HG03066 (cell line): Measurements from ENCODE around the gene TENM3.

Experiments
- ATAC-seq: cut with Tn5 transposase; IDR thresholded peaks from one replicate; pipeline ENCODE4 v1.9.1; 2021; ENCODE audit warnings: low read depth; ENCODE audit not compliant: unreplicated experiment

TENM3 gene

DNA sequence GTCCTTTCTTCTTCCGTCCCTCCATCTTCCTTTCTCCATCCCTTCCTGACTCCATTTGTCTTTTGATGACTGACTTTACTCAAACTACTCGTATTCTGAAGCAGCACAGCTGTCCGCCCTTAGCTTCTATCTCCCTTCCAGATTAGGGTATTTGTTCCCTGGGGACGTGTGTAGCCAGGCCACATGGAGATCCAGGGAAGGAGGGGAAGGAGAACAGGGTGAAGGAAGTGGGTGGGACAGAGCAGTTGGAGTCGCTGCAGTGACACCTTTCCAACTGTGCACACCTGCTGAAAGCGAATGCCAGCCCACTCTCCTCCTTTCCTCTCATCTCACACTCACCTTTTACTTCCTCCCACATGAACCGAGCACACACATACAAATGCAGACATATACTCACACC is 350.2 kb downstream of the TENM3 start:
- no peak for ATAC-seq

DNA sequence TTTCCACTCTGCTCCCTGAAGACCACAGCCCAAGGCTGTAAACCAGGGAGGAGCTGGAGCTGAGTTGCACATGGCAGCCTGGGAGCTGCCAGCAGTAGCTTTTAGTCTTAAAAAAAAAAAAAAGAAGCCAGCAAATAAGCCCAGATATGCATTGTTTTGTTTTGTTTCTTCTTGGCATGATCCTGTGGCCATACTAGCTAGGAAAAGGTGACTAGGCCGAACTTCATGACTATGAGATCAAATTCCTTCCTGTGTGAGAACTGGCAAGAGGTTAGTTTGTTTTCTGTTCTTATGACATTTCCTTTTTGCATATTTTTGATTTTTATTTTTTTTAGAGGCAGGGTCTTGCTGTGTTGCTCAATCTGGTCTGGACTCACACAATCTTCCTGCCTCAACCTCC is 350.7 kb downstream of the TENM3 start:
- ATAC-seq = no peak

DNA sequence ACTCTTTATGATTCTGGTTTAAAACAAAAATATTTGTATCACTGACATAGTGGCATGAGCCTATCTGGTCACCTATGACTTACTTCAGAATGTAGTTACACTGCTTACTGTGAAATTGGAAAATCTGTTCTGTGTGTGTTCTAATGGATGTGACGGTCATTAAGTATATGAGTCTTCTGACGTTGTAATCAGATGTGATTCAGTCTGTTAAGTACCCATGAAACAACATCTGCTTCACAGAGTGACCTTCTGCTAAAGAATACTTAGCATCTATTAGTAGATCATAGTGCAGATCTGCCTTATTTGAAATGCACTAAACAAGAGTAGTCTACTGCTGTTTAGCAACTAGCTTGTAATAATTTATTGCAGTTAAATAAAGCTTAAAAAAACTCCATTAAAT is 356.9 kb downstream of the TENM3 start:
- ATAC-seq = no peak

DNA sequence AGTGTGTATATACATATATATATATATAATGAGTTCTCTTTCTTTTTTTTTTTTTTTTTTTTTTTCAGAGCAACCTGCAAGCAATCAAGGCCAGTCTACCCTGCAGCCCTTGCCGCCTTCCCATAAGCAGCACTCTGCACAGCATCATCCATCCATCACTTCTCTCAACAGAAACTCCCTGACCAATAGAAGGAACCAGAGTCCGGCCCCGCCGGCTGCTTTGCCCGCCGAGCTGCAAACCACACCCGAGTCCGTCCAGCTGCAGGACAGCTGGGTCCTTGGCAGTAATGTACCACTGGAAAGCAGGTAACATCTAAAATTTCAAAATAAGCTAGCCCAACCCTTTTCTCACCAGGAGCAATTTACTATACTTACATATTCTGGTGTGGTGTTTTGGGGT is 357.7 kb downstream of the TENM3 start:
- ATAC-seq = no peak

DNA sequence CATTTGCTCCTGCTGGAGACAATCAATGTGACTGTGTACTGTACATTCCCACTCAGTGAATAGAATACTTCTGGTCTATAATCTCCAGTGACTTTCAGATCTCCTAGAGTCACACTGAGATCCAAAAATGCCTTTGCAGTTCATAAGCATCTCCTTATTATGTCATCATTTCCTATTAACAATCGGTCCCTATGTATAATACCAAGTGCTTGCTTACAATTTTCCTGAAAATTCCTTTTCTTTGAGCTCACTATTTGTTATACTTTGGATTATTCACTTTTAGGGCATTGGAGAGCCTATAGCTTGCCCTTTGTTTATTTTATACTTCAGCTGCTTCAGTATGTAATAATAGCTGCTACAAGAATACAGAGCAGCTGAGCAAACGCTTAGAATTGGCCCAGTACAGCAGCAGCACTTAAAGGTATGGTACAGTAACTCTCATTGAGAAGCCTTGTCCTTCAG is 361.0 kb downstream of the TENM3 start:
- ATAC-seq = no peak

DNA sequence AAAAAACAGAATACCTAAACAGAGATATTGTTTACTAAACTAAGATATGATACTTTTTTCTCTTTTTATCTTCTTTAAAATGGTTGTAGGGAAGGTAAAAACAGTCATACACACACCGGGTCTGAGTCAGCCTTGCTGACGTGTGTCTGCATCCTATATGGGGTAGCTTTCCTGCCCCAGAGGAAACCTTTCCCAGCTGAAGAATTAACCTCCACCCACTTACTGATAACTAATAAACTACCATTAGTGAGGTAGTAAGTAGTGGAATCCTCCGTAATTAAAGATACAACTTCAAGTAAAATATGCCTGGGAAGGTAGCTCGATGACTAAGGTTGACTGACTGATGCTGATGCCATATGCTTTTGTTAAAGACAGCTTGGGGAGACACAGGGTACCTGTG is 361.8 kb downstream of the TENM3 start:
- no peak for ATAC-seq

DNA sequence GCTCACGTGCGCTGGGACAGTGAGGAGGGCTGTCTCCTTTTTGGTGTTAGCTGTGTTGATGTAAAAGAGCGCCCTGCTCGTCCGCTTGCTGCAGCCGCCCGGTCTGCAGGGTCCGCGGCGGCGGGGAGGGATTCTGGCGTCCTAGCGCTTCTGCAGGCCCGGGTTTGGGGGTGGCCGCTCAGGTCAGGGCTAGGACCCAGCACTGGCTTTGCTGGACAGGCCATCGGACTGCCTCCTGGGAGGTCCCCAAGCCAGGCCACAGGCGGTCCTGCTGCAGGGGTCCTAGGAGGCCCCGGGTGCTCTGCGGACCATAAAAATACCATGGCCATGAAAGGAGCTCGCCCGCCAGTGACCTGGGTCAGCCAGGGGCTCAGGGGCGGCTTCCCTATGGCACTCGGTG is 365.3 kb downstream of the TENM3 start:
- no peak for ATAC-seq

DNA sequence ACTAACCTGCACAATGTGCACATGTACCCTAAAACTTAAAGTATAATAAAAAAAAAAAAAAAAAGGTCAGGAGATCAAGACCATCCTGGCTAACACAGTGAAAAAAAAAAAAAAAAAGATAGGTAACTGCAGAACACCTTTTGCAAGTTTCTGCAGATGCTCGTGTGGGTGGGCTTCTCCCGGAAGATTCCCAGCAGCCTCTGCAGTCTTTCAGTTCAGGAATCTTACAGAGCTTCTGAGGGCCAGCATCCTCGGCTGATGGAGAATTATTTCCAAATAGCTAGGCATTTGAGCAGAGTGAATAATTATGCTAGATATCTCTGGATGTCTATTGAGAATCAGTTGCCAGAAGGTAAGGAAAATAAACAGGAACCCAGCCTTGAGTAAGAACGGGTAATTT is 373.3 kb downstream of the TENM3 start:
- no peak for ATAC-seq

DNA sequence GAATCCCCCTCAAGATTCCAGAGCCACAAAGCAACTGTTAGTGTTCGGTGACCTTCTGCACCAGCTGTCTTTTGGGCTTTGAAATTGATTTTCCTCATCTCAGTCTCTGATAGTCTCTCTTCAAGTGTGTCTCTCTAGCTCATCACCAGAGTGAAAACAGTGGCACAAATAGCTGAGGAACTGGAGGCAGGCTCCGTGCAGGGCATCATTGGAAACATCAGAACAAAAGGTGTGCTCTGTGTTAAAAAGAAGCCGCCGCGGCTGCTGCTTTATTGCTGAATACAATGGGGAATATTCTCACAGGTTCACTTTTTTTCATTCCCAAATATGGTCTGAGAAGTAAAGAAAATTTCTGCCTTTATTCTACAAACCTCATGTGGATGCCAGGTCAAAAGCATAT is 376.5 kb downstream of the TENM3 start:
- no peak for ATAC-seq

DNA sequence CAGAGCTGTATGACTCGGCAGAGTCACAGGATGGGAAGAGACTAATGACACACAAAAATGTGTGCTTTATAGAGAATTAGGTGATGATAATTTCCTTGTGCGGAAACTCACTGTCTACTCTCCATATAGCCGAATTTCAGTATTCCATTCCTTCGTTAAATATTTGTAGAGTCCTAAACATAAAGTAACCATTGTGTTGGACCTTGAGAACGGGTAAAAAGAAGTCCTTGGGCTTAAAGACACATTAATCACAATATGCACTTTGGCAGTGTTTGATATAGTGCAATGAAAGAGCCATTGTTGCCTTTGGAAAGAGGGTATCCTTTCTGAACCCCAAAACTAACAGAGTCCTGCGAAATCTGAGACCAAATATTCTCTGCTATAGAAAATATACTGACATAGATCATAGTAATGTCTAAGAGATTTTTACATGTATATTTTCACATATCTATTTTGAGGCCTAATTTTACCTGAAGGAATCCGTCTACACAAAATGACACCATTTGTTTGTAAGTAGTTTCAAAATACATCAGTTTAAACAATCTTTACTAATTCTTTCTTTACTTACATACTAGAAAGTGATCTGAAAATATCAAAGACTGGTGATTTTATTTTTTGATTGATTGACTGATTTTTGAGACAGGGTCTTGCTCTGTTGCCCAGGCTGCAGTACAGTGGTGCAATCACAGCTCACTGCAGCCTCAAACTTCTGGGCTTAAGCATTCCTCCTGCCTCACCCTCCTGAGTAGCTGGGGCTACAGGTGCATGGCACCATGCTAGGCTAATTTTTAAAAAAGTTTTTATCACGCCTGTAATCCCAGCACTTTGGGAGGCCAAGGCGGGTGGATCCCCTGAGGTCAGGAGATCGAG is 377.1 kb downstream of the TENM3 start:
- ATAC-seq = no peak

DNA sequence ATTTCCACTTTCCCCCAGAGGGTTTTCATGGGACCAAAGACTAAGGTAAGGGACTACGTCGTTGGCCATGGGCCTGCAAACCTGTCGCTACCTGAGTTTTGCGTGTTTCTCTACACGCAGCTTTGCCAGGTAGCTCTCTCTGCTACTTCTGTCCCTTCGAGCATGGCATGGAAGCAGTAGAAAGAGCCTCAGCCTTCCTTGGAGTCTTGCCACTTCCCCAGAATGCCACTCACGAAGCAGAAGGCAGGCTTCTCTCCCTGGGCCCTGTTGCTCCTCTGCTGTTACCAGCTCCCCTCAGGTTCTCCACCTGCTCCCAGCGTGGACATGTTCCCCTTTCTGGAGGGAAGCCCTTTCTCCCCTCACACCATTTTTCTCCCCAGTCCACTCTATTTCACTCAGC is 381.1 kb downstream of the TENM3 start:
- ATAC-seq = no peak

DNA sequence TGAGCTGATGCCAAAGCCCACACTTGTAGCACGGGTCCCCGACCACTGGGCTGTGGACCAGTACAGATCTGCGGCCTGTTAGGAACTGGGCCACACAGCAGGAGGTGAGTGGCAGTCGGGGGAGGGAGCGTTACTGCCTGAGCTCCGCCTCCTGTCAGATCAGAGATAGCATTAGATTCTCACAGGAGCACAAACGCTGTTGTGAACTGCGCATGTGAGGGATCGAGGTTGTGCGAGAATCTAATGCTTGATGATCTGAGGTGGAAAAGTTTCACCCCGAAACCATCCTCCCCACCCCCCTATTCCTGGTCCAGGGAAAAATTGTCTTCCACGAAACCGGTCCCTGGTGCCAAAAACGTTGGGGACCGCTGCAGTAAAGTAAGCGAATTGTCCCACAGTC is 382.0 kb downstream of the TENM3 start:
- no peak for ATAC-seq

DNA sequence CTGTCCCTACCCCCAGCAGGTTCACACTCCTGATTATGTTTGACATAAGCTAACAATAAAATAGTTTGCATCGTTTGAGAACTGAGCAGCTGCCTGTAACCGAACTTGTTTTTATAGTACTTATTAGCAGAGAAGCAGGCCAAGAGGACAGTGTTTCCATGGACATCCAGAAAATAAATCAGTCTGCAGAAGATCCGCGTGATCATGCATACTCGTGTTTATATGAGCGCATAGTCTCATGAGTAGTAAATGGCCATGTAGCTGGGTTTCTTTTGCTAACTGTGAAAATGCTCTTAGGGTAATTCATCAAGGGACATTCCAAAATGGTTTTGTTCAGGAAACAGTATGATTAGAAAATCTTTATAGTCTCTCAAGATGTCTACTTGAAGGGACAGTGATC is 384.8 kb downstream of the TENM3 start:
- no peak for ATAC-seq

DNA sequence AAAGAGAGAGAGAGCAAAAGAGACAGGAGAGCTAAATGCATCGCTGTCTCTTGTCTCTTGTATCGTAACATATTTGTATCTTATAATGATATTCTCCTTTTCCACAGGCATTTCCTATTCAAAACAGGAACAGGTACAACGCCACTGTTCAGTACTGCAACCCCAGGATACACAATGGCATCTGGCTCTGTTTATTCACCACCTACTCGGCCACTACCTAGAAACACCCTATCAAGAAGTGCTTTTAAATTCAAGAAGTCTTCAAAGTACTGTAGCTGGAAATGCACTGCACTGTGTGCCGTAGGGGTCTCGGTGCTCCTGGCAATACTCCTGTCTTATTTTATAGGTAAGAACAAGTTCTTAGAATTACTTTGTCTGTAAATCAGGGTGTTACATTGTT is 385.3 kb downstream of the TENM3 start:
- no peak for ATAC-seq

DNA sequence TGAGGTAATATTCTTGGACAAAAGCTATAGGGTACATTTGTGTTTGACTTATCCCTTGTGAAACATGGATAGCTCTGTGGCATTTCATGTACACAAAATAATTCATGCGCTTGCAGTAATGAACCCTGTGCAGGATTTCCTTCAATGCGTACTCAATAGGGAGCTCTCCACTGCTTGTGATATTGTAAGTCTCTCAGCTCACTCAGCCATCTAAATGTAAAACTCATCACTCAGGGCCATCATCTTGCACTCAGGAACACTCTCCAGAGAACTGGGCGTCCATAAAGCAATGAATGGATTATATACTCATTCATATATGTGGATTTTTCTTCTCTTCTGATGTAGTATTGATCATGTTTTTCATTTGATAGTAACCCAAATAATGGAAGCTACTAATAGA is 385.9 kb downstream of the TENM3 start:
- no peak for ATAC-seq

DNA sequence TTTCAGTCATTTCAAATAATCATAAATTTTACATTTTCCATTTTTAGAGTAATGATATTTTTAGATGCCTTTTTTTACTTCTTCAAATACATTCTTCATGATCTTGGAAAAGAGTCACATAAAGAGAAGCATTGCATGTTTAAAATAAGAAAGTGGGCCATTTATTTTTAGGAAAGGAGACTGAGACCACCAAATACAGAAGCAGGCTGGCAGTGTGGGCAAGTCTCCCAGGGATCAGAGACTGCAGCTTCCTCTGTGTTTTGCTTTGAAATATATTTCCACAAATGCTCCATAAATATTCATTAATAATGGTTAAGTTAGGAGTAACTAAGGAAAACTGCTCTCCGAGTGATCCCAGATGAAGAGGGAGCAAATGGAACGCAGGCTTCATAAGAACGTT is 397.3 kb downstream of the TENM3 start:
- ATAC-seq = no peak

DNA sequence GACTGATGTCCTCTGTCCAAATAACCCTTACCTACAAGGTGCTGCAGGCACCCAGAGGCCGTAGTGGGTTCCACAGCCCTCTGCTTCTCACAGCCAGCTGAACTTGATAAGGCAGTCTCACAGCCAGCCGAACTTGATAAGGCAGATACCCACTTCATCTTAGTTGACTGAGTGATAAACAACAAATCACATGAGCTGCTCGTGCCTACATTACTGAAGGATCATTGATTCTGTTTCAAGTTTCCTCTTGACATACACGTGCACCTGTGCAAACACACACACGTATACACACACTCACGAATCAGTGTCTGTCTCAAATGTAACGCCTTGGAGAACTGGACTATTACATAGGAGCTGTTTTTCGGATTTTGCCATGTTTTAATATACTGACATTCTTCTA is 397.7 kb downstream of the TENM3 start:
- ATAC-seq = no peak

DNA sequence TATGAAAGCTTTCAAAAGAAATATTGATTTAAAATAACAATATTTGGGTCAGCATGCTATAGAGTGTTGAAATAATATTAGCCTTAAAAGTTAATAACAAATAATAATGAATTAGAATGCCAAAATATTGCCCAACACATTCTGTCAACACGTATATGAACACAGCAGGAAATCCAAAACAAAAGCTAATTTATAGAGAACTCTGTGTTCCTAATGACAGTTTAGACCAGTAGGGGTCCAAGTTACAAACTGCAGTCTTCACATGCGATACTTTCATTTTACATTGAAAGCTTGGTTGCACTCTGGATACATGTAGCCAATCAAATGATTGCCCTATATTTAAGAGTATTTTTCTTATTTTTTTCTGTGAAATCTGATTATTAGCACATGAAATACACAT is 399.6 kb downstream of the TENM3 start:
- no peak for ATAC-seq

DNA sequence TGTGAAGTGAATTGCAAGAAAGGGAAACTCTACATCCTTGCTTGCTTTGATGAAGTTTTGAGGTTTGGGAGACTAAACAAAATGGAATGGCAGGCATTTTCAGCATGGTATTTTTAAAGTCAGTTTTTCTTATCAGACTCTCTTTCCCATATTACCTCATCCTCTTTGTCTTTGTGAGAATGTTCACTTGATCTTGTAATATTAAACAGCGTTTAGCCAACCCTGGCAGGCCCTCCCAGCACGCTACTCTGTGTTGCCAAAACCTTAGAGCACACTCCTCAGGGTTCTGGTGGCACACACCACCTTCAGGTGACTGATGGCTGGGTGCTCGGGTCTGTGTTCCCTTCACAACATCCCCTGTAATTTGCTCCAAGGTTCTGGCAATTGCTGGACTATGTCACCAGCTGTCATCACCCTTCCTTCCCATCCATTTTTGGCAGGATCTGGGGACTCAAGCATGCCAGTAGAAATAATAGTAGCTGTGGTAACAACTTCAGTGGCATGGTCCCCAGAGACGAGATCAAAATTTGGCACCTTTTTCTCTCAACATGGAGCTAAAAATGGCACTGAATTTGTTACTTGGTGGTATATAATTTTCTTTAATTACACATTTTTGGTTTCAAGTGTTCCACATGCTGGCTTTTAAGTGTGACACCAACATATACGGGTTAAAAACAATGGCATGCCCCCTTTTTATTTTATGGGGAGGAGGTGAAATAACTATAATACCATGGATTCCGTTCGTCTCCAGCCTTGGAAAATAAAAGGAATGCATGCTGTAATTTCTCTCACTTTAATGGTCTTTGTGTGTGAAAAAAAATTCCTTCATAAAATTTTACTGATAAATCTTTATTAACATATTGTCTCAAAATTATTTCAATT is 400.8 kb downstream of the TENM3 start:
- no peak for ATAC-seq

DNA sequence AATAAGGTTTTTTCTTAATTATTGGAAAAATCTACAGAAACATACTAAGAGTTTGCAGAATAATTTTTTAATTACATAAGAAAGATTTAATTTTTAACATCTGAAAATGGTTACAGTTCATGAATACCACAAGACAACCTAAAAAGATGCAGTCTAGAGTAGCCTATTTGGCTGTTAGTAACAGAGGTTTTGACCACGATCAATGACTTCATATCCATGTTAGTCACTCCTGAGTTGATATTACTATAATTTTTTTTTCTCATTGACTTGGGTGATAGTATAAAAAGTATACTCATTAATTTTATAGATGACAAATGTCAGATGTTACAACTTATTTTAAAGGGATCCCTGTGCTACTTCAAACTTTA is 401.5 kb downstream of the TENM3 start:
- ATAC-seq = no peak

DNA sequence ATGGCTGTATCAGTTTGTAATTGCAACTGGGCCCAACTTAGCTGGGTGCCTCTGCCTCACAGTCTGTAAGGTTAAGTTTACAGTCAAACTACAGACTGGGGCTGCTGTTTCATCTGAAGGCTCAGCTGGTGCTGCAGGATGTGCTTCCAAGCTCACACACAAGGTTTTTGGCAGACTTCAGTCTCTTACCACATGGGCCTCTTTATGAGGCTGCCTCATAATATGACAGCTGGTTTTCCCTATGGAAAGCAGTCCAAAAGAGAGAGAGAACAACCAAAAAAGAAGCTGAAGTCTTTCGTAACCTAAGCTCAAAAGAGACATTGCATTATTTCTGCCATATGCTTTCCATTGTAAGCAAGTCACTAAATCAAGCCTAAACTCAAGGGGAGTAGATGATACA is 402.3 kb downstream of the TENM3 start:
- no peak for ATAC-seq
